ENCODE measurements around the gene ADAMTS15.

ADAMTS15 gene

GRCh38 chr11:130510407-130511006, 62.1 kb downstream of the ADAMTS15 start:
- no peak for DNase-seq (ENCODE audit: low read depth in 2 of 2)

- DNase-seq (ENCODE audit: low read depth in 2 of 2): no peak
Measured at GRCh38 chr11:130511765-130512164, 63.3 kb downstream of the ADAMTS15 start.

- no peak for DNase-seq (ENCODE audit: low read depth in 2 of 2)
Measured at GRCh38 chr11:130512662-130513061, 64.2 kb downstream of the ADAMTS15 start.

- DNase-seq (ENCODE audit: low read depth in 2 of 2): no peak
Measured at GRCh38 chr11:130513132-130513531, 64.7 kb downstream of the ADAMTS15 start.

- DNase-seq (ENCODE audit: low read depth in 2 of 2): no peak
Measured at GRCh38 chr11:130514316-130514715, 65.9 kb downstream of the ADAMTS15 start.

GRCh38 chr11:130514851-130515250, 66.4 kb downstream of the ADAMTS15 start:
- DNase-seq (ENCODE audit: low read depth in 2 of 2): no peak

- DNase-seq (ENCODE audit: low read depth in 2 of 2): no peak
Measured at GRCh38 chr11:130515829-130516553, 67.5 kb downstream of the ADAMTS15 start.

GRCh38 chr11:130516554-130517505, 68.4 kb downstream of the ADAMTS15 start:
- DNase-seq (ENCODE audit: low read depth in 2 of 2): no peak

- no peak for DNase-seq (ENCODE audit: low read depth in 2 of 2)
Measured at GRCh38 chr11:130518164-130518680, 69.8 kb downstream of the ADAMTS15 start.

GRCh38 chr11:130519128-130519932, 70.9 kb downstream of the ADAMTS15 start:
- no peak for DNase-seq (ENCODE audit: low read depth in 2 of 2)

GRCh38 chr11:130520271-130520671, 71.8 kb downstream of the ADAMTS15 start:
- no peak for DNase-seq (ENCODE audit: low read depth in 2 of 2)

GRCh38 chr11:130522284-130522961, 74.0 kb downstream of the ADAMTS15 start:
- no peak for DNase-seq (ENCODE audit: low read depth in 2 of 2)

- DNase-seq (ENCODE audit: low read depth in 2 of 2): no peak
Measured at GRCh38 chr11:130523166-130523565, 74.7 kb downstream of the ADAMTS15 start.

GRCh38 chr11:130523609-130524008, 75.2 kb downstream of the ADAMTS15 start:
- DNase-seq (ENCODE audit: low read depth in 2 of 2): no peak

- no peak for DNase-seq (ENCODE audit: low read depth in 2 of 2)
Measured at GRCh38 chr11:130524132-130524790, 75.8 kb downstream of the ADAMTS15 start.

- no peak for DNase-seq (ENCODE audit: low read depth in 2 of 2)
Measured at GRCh38 chr11:130525307-130525706, 76.9 kb downstream of the ADAMTS15 start.

Measured in stimulated activated CD8-positive, alpha-beta memory T cell treated with anti-CD3 and anti-CD28 coated beads, Interleukin-7, amount 100 ng/mL, for 1 hour (primary cell).